Epithelial cell of esophagus (primary cell): ENCODE data around the gene RBBP8NL.

Source experiments
- DNase-seq: peaks from one replicate; pipeline ENCODE4 v3.0.0; 2010; ENCODE audit warnings: low read depth
- H3K4me3 ChIP-seq: 2 replicates; pipeline ENCODE4 v1.5.1; 2011; ENCODE audit warnings: mild to moderate bottlenecking, low read length, control low read depth
- CTCF ChIP-seq: IDR thresholded peaks from 2 replicates; pipeline ENCODE4 v1.5.1; 2011; ENCODE audit warnings: low read depth, mild to moderate bottlenecking, low read length, control low read depth, inconsistent platforms; ENCODE audit not compliant: insufficient read depth; ENCODE audit errors: missing control alignments

RBBP8NL gene

GRCh38 chr20:62394248-62395245, 32.8 kb downstream of the RBBP8NL start:
- no peak for DNase-seq
- TF ChIP-seq CTCF: no peak
- H3K4me3 ChIP-seq: no peak overlapping the region

- no peak for TF ChIP-seq CTCF
- no peak overlapping the region for H3K4me3 ChIP-seq
- DNase-seq: no peak
Observed at GRCh38 chr20:62393830-62394229, 33.5 kb downstream of the RBBP8NL start.

- TF ChIP-seq CTCF: no peak
- DNase-seq: no peak
- H3K4me3 ChIP-seq: no peak overlapping the region
Observed at GRCh38 chr20:62393335-62393665, 34.0 kb downstream of the RBBP8NL start.

- TF ChIP-seq CTCF: no peak
- no peak overlapping the region for H3K4me3 ChIP-seq
- DNase-seq: no peak
Observed at GRCh38 chr20:62392621-62393334, 34.6 kb downstream of the RBBP8NL start.

- DNase-seq: no peak
- no peak overlapping the region for H3K4me3 ChIP-seq
- no peak for TF ChIP-seq CTCF
Observed at GRCh38 chr20:62392077-62392418, 35.3 kb downstream of the RBBP8NL start.

- DNase-seq: no peak
- H3K4me3 ChIP-seq: no peak overlapping the region
- TF ChIP-seq CTCF: no peak
Observed at GRCh38 chr20:62391165-62392076, 35.9 kb downstream of the RBBP8NL start.
